ENCODE results near the gene DHX35.

DHX35 gene

DNA sequence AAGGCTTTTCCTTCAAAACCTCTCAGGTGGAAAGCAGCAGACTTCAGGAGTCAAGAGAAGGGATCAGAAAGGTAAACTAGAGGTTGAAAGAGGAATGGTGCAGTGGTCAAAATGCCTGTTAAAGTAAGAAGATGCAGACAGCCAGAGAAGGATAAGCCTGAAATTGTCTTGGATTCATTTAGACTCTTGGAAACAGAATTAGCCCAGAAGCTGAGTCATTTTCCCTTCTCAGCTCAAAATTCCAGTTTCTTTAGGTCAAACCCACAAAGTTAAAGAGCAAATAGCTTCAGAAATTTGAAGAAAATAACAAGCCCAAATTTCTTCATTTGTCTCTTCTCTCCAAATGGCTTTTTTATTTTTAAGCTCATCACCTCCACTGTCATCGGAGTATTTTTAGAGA, 73.9 kb downstream of the DHX35 start:
- WGBS = 100% methylated on average over 1 of the region's 1 CpG
- H2BK120ac ChIP-seq (ENCODE audit: low read depth, low read length) = no peak overlapping the region

GRCh38 chr20:39036851-39037250, 74.7 kb downstream of the DHX35 start:
- Histone ChIP-seq H3K4ac (ENCODE audit: low read depth in 1 of 2, low read length in 2 of 2) (no peak overlapping the region), H3K18ac (ENCODE audit: low read depth in 1 of 2, low read length in 2 of 2) (peak overlapping the region in 1 of 2 experiments; percentile 34), H2BK15ac (ENCODE audit: low read depth, poor library complexity, severe bottlenecking) (no peak overlapping the region), H3K14ac (ENCODE audit: low read length in 2 of 2) (no peak overlapping the region), H2AK5ac (ENCODE audit: low read length, severe bottlenecking) (no peak overlapping the region), H3K27ac (ENCODE audit: low read length, poor library complexity, severe bottlenecking) (no peak overlapping the region), H3K23ac (ENCODE audit: low read length in 2 of 2) (no peak overlapping the region), H3K79me1 (replicated peaks; ENCODE audit: low read length, poor library complexity, severe bottlenecking) (peaks cover 4% of the 10 kb centered on the region), H2BK120ac (ENCODE audit: low read depth, low read length) (no peak overlapping the region), H3K4me1 (ENCODE audit: control insufficient read depth, insufficient read depth, low read depth, low read length) (no peaks in the 10 kb centered on the region), H2AFZ (ENCODE audit: low read depth, low read length) (no peak overlapping the region), H3K9ac (ENCODE audit: low read length) (no peak overlapping the region), H2BK12ac (ENCODE audit: low read length in 2 of 2) (no peak overlapping the region), H4K91ac (ENCODE audit: low read length) (no peak overlapping the region), H3K27me3 (ENCODE audit: control insufficient read depth in 1 of 2, insufficient read depth in 1 of 2, low read length in 2 of 2) (no peaks in the 10 kb centered on the region), H4K8ac (ENCODE audit: low read length) (no peak overlapping the region), H3K4me2 (ENCODE audit: low read length, poor library complexity, severe bottlenecking) (no peak overlapping the region), H3K9me3 (ENCODE audit: control insufficient read depth, low read length) (no peaks in the 10 kb centered on the region), H2BK5ac (ENCODE audit: low read depth, low read length, poor library complexity, severe bottlenecking) (no peak overlapping the region), H3K4me3 (ENCODE audit: insufficient read depth in 1 of 2, low read depth in 1 of 2, low read length in 2 of 2) (no peak overlapping the region), H3K36me3 (ENCODE audit: control insufficient read depth in 1 of 2, insufficient read depth in 2 of 2, low read depth in 1 of 2, low read length in 2 of 2) (peaks cover 50 to 71% of the 10 kb centered on the region in 2 experiments)
- WGBS = 91% methylated on average over 4 of the region's 5 CpGs
- peak; percentile 6 for DNase-seq

More for the DNA sequence above, 73.9 kb downstream of the DHX35 start:
- peaks cover 52 to 68% of the 10 kb centered on the region in 2 experiments for H3K36me3 ChIP-seq (ENCODE audit: control insufficient read depth in 1 of 2, insufficient read depth in 2 of 2, low read depth in 1 of 2, low read length in 2 of 2)
- no peak overlapping the region for H3K27ac ChIP-seq (ENCODE audit: low read length, poor library complexity, severe bottlenecking)
- no peak overlapping the region for H3K23ac ChIP-seq (ENCODE audit: low read length in 2 of 2)
- H4K91ac ChIP-seq (ENCODE audit: low read length) = no peak overlapping the region
- no peak overlapping the region for H3K4me2 ChIP-seq (ENCODE audit: low read length, poor library complexity, severe bottlenecking)
- H2AK5ac ChIP-seq (ENCODE audit: low read length, severe bottlenecking) = no peak overlapping the region
- no peak overlapping the region for H3K18ac ChIP-seq (ENCODE audit: low read depth in 1 of 2, low read length in 2 of 2)
- H3K79me1 ChIP-seq (replicated peaks; ENCODE audit: low read length, poor library complexity, severe bottlenecking) = peaks cover 4% of the 10 kb centered on the region
- H4K8ac ChIP-seq (ENCODE audit: low read length) = no peak overlapping the region
- H3K4ac ChIP-seq (ENCODE audit: low read depth in 1 of 2, low read length in 2 of 2) = no peak overlapping the region
- H3K4me1 ChIP-seq (ENCODE audit: control insufficient read depth, insufficient read depth, low read depth, low read length) = no peaks in the 10 kb centered on the region
- H3K9me3 ChIP-seq (ENCODE audit: control insufficient read depth, low read length) = no peaks in the 10 kb centered on the region
- H3K4me3 ChIP-seq (ENCODE audit: insufficient read depth in 1 of 2, low read depth in 1 of 2, low read length in 2 of 2) = no peak overlapping the region
- no peak overlapping the region for H2AFZ ChIP-seq (ENCODE audit: low read depth, low read length)
- no peak overlapping the region for H2BK5ac ChIP-seq (ENCODE audit: low read depth, low read length, poor library complexity, severe bottlenecking)
- H2BK15ac ChIP-seq (ENCODE audit: low read depth, poor library complexity, severe bottlenecking) = no peak overlapping the region
- peak overlapping the region; percentile 48 for H3K9ac ChIP-seq (ENCODE audit: low read length)
- DNase-seq = no peak
- no peak overlapping the region for H3K14ac ChIP-seq (ENCODE audit: low read length in 2 of 2)
- no peak overlapping the region for H2BK12ac ChIP-seq (ENCODE audit: low read length in 2 of 2)
- no peaks in the 10 kb centered on the region for H3K27me3 ChIP-seq (ENCODE audit: control insufficient read depth in 1 of 2, insufficient read depth in 1 of 2, low read length in 2 of 2)

- Histone ChIP-seq H3K9me3 (ENCODE audit: control insufficient read depth, low read length) (no peaks in the 10 kb centered on the region), H3K4ac (ENCODE audit: low read depth in 1 of 2, low read length in 2 of 2) (no peak overlapping the region), H3K36me3 (ENCODE audit: control insufficient read depth in 1 of 2, insufficient read depth in 2 of 2, low read depth in 1 of 2, low read length in 2 of 2) (peaks cover 50 to 70% of the 10 kb centered on the region in 2 experiments), H3K4me2 (ENCODE audit: low read length, poor library complexity, severe bottlenecking) (no peak overlapping the region), H2AK5ac (ENCODE audit: low read length, severe bottlenecking) (no peak overlapping the region), H3K27ac (ENCODE audit: low read length, poor library complexity, severe bottlenecking) (no peak overlapping the region), H3K23ac (ENCODE audit: low read length in 2 of 2) (no peak overlapping the region), H3K27me3 (ENCODE audit: control insufficient read depth in 1 of 2, insufficient read depth in 1 of 2, low read length in 2 of 2) (no peaks in the 10 kb centered on the region), H2BK12ac (ENCODE audit: low read length in 2 of 2) (no peak overlapping the region), H2BK120ac (ENCODE audit: low read depth, low read length) (no peak overlapping the region), H3K14ac (ENCODE audit: low read length in 2 of 2) (no peak overlapping the region), H2BK15ac (ENCODE audit: low read depth, poor library complexity, severe bottlenecking) (no peak overlapping the region), H3K9ac (ENCODE audit: low read length) (no peak overlapping the region), H3K18ac (ENCODE audit: low read depth in 1 of 2, low read length in 2 of 2) (no peak overlapping the region), H3K4me1 (ENCODE audit: control insufficient read depth, insufficient read depth, low read depth, low read length) (no peaks in the 10 kb centered on the region), H2BK5ac (ENCODE audit: low read depth, low read length, poor library complexity, severe bottlenecking) (no peak overlapping the region), H4K91ac (ENCODE audit: low read length) (no peak overlapping the region), H4K8ac (ENCODE audit: low read length) (no peak overlapping the region), H2AFZ (ENCODE audit: low read depth, low read length) (no peak overlapping the region), H3K4me3 (ENCODE audit: insufficient read depth in 1 of 2, low read depth in 1 of 2, low read length in 2 of 2) (no peak overlapping the region), H3K79me1 (replicated peaks; ENCODE audit: low read length, poor library complexity, severe bottlenecking) (peaks cover 4% of the 10 kb centered on the region)
- WGBS = 96% methylated on average over 8 of the region's 8 CpGs
- DNase-seq = no peak
Observed at GRCh38 chr20:39038047-39038446, 75.9 kb downstream of the DHX35 start.

GRCh38 chr20:39038495-39038894, 76.4 kb downstream of the DHX35 start:
- Histone ChIP-seq H2BK15ac (ENCODE audit: low read depth, poor library complexity, severe bottlenecking) (no peak overlapping the region), H2AK5ac (ENCODE audit: low read length, severe bottlenecking) (no peak overlapping the region), H3K4me3 (ENCODE audit: insufficient read depth in 1 of 2, low read depth in 1 of 2, low read length in 2 of 2) (no peak overlapping the region), H3K27ac (ENCODE audit: low read length, poor library complexity, severe bottlenecking) (no peak overlapping the region), H3K18ac (ENCODE audit: low read depth in 1 of 2, low read length in 2 of 2) (no peak overlapping the region), H3K9me3 (ENCODE audit: control insufficient read depth, low read length) (no peaks in the 10 kb centered on the region), H2BK12ac (ENCODE audit: low read length in 2 of 2) (no peak overlapping the region), H3K79me1 (replicated peaks; ENCODE audit: low read length, poor library complexity, severe bottlenecking) (peaks cover 4% of the 10 kb centered on the region), H3K4me2 (ENCODE audit: low read length, poor library complexity, severe bottlenecking) (no peak overlapping the region), H3K36me3 (ENCODE audit: control insufficient read depth in 1 of 2, insufficient read depth in 2 of 2, low read depth in 1 of 2, low read length in 2 of 2) (peaks cover 51 to 71% of the 10 kb centered on the region in 2 experiments), H2BK120ac (ENCODE audit: low read depth, low read length) (no peak overlapping the region), H3K9ac (ENCODE audit: low read length) (no peak overlapping the region), H2AFZ (ENCODE audit: low read depth, low read length) (no peak overlapping the region), H3K23ac (ENCODE audit: low read length in 2 of 2) (no peak overlapping the region), H3K14ac (ENCODE audit: low read length in 2 of 2) (peak overlapping the region in 1 of 2 experiments; percentile 38), H3K27me3 (ENCODE audit: control insufficient read depth in 1 of 2, insufficient read depth in 1 of 2, low read length in 2 of 2) (no peaks in the 10 kb centered on the region), H3K4me1 (ENCODE audit: control insufficient read depth, insufficient read depth, low read depth, low read length) (no peaks in the 10 kb centered on the region), H4K8ac (ENCODE audit: low read length) (no peak overlapping the region), H3K4ac (ENCODE audit: low read depth in 1 of 2, low read length in 2 of 2) (no peak overlapping the region), H4K91ac (ENCODE audit: low read length) (no peak overlapping the region), H2BK5ac (ENCODE audit: low read depth, low read length, poor library complexity, severe bottlenecking) (no peak overlapping the region)
- WGBS = over 99% methylated on average over 6 of the region's 6 CpGs
- no peak for DNase-seq
